Measurements from ENCODE around the gene FFAR1. TPM values are rescaled to one million over a fixed set of nuclear protein-coding genes. Genes with fewer than 3 reads are reported as not detected.

FFAR1 gene, protein sequence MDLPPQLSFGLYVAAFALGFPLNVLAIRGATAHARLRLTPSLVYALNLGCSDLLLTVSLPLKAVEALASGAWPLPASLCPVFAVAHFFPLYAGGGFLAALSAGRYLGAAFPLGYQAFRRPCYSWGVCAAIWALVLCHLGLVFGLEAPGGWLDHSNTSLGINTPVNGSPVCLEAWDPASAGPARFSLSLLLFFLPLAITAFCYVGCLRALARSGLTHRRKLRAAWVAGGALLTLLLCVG (N-terminal part only)
- 8.5 and 11.4 TPM in 2 replicates for total RNA-seq (2014; rRNA removed; shearing (Covaris generic))
- 9.8 and 11.6 TPM in 2 replicates for total RNA-seq (2022)
- Bru-seq, nascent RNA: percentile 71 among the genes with signal in this experiment
- percentile 73 among the genes with signal in this experiment for BruChase-seq, experiment 1, labeled RNA remaining after a 6-hour chase
- BruChase-seq, experiment 2, labeled RNA remaining after a 2-hour chase: percentile 74 among the genes with signal in this experiment
- long read RNA-seq, partial matches to known transcripts: 0 of 17 reads
- long read RNA-seq, other reads (novel, unspliced or antisense): 13 of 17 reads

DNA sequence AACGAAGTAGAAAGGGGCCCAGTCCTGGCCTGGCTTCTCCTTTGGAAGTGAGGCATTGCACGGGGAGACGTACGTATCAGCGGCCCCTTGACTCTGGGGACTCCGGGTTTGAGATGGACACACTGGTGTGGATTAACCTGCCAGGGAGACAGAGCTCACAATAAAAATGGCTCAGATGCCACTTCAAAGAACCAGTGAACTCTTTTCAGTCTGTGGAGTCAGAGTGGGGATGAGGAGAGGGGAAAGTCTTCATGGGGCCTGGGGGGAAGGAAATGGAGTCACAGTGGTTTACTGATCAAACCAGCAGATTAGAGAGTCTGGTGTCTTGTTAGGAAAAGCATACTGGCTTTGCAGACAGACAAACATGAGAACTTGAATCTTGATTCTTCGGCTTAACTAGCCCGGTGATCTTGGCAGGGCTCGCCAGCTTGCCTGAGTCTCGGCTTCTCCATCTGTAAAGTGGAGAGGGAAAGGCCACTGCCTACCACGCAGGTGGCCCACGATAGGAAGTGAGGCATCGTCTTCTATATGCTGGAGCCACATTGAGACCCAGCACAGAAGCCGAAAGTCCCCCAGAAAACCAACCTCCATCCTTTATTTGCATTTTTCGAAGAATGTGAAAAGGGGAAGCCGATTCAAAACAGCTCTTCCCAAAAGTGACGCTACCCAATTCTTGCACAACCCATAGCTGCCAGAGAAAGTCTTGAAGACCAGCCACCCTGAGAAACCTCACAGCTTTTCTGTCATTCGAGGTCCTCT lies at the start of gene FFAR1:
FFAR1 (plus strand) TSS at position 732 of the 759 bp plus-strand sequence. CDS start 3,650 bp downstream, outside the sequence.
- peaks cover 70% of the 10 kb centered on the region for H3K36me3 ChIP-seq (ENCODE audit: insufficient read depth, low read length)
- ChIA-PET CTCF (ENCODE audit: unreplicated experiment) (interaction anchor here (1.2 kb wide), 1 partner anchor 14 kb away, joined by 3 read pairs; no protein-coding TSS in a partner anchor), POLR2A (interaction anchor here (1.5 to 3.3 kb wide), 3 partner anchors 17 to 28 kb away, joined by 5 to 33 read pairs (median 6); partner anchors contain the start of gene CD22)
- H3K4me3 ChIP-seq (ENCODE audit: low read depth, low read length, poor library complexity, severe bottlenecking): peak within 1 kb of the TSS; percentile 32
- H3K9me3 ChIP-seq (ENCODE audit: low read length): 0 out of 2 replicates have a peak, but pooled peaks cover 4% of the 10 kb centered on the region
- intact Hi-C loops (cut with micrococcal nuclease; ENCODE audit: unreplicated experiment): loop anchor here (2.0 kb wide), 1 partner anchor 79 kb away; the partner anchor contains the start of gene USF2
- DNase-seq (ENCODE audit: low spot score): peak; percentile 89
- peaks cover 90% of the 10 kb centered on the region for H3K4me1 ChIP-seq (ENCODE audit: insufficient read depth, low read length, poor library complexity, severe bottlenecking)
- no peaks in the 10 kb centered on the region for H3K9me2 ChIP-seq (ENCODE audit: insufficient read depth, low read length)
- peak within 1 kb of the TSS; percentile 96 for H3K27ac ChIP-seq (ENCODE audit: low read depth, low read length, poor library complexity, severe bottlenecking)
- no peak within 1 kb of the TSS for H2AFZ ChIP-seq (ENCODE audit: low read length)
- H3K4me2 ChIP-seq (ENCODE audit: low read length): peak within 1 kb of the TSS; percentile 70
- no peaks in the 10 kb centered on the region; the same call in 1 of the 2 replicates for H4K20me1 ChIP-seq (ENCODE audit: insufficient read depth, low read length)
- BruUV-seq (replicated peaks): no TSS peak
- TF ChIP-seq, protein P1, sequence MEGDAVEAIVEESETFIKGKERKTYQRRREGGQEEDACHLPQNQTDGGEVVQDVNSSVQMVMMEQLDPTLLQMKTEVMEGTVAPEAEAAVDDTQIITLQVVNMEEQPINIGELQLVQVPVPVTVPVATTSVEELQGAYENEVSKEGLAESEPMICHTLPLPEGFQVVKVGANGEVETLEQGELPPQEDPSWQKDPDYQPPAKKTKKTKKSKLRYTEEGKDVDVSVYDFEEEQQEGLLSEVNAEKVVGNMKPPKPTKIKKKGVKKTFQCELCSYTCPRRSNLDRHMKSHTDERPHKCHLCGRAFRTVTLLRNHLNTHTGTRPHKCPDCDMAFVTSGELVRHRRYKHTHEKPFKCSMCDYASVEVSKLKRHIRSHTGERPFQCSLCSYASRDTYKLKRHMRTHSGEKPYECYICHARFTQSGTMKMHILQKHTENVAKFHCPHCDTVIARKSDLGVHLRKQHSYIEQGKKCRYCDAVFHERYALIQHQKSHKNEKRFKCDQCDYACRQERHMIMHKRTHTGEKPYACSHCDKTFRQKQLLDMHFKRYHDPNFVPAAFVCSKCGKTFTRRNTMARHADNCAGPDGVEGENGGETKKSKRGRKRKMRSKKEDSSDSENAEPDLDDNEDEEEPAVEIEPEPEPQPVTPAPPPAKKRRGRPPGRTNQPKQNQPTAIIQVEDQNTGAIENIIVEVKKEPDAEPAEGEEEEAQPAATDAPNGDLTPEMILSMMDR (conservative IDR thresholded peaks at IDR 0.05; ENCODE audit: low read length): no peak
- no peaks in the 10 kb centered on the region for H3K79me2 ChIP-seq (ENCODE audit: insufficient read depth, low read depth, low read length)

DNA sequence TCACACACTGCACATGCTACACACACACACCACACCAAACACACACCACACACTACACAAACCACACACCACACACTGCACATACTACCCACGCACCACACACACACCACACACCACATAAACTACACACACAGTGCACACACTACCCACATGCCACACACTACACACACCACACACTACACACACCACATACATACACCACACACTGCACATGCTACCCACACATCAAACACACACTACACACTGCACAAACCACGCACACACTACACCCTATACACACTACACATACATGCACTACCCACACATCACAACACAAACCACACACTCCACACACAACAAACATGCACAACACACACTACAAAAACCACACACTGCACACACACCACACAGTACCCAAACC lies 49.8 kb upstream of the FFAR1 start:
- no peak for TF ChIP-seq EZH2phosphoT487 (IDR thresholded peaks at IDR 0.05; ENCODE audit: borderline replicate concordance, low read depth, low read length)
- TF ChIP-seq, protein P1 (conservative IDR thresholded peaks at IDR 0.05; ENCODE audit: low read length): no peak
- CTCF ChIA-PET (ENCODE audit: unreplicated experiment): no interaction called here
- intact Hi-C loops (cut with micrococcal nuclease; ENCODE audit: unreplicated experiment): loop anchor here (2.0 to 5.0 kb wide), 3 partner anchors 23 to 86 kb away; no protein-coding TSS in a partner anchor
- H2AFZ ChIP-seq (ENCODE audit: low read length): no peak overlapping the region
- DNase-seq (ENCODE audit: low spot score): no peak
- H3K9me2 ChIP-seq (ENCODE audit: insufficient read depth, low read length): no peaks in the 10 kb centered on the region
- H3K36me3 ChIP-seq (ENCODE audit: insufficient read depth, low read length): 0 out of 2 replicates have a peak, but pooled peaks cover 3% of the 10 kb centered on the region
- H3K4me3 ChIP-seq (ENCODE audit: low read depth, low read length, poor library complexity, severe bottlenecking): no peak overlapping the region
- peak overlapping the region; percentile 88 for H3K27ac ChIP-seq (ENCODE audit: low read depth, low read length, poor library complexity, severe bottlenecking)
- no peaks in the 10 kb centered on the region for H3K79me2 ChIP-seq (ENCODE audit: insufficient read depth, low read depth, low read length)
- no peaks in the 10 kb centered on the region for H3K9me3 ChIP-seq (ENCODE audit: low read length)
- no peak overlapping the region for H3K4me2 ChIP-seq (ENCODE audit: low read length)
- H4K20me1 ChIP-seq (ENCODE audit: insufficient read depth, low read length): no peaks in the 10 kb centered on the region
- H3K4me1 ChIP-seq (ENCODE audit: insufficient read depth, low read length, poor library complexity, severe bottlenecking): peaks cover 67% of the 10 kb centered on the region
- BruUV-seq (replicated peaks): no TSS peak
- POLR2A ChIA-PET: no interaction called here
